B cell (primary cell): ENCODE data around the gene RNF227.

ENCODE experiments used
- CTCF ChIP-seq: fragments of 200-600 bp; IDR thresholded peaks from one replicate; pipeline ENCODE4 v1.8.0; 2022; ENCODE audit warnings: antibody characterized with exemption, mild to moderate bottlenecking
- EZH2 ChIP-seq: IDR thresholded peaks from 2 replicates; pipeline ENCODE4 v1.6.1; 2012; ENCODE audit warnings: borderline replicate concordance, low read depth, mild to moderate bottlenecking, moderate library complexity, low read length; ENCODE audit not compliant: insufficient read depth, poor library complexity, severe bottlenecking

- TF ChIP-seq CTCF (no peak), EZH2 (no peak)
Measured at GRCh38 chr17:7961421-7961820, 45.3 kb upstream of the RNF227 start.
